ENCODE measurements around the gene RASGRF1. TPM values are rescaled to one million over a fixed set of nuclear protein-coding genes. Genes with fewer than 3 reads are reported as not detected.

RASGRF1 gene
- total and polyA plus RNA-seq, 7 donors = 0.14 to 1.2 (median 0.58) TPM; not detected in 1

- Histone ChIP-seq H3K9me3 (peaks cover 0 to 11% (median 2%) of the 10 kb centered on the region in 4 donors), H3K27ac (no peak overlapping the region), H3K36me3 (no peaks in the 10 kb centered on the region), H3K27me3 (no peaks in the 10 kb centered on the region), H3K4me3 (no peak overlapping the region), H3K4me1 (no peaks in the 10 kb centered on the region)
- intact Hi-C loops (cut with DNase I) = no loop called here
- DNase-seq = no peak
- 28 to 58% methylated on average over 2 of the region's 2 CpGs for WGBS, 2 donors
- TF ChIP-seq CTCF (IDR thresholded peaks at IDR 0.05) (no peak), EP300 (IDR thresholded peaks at IDR 0.05) (no peak), POLR2AphosphoS5 (IDR thresholded peaks at IDR 0.05) (no peak), POLR2A (IDR thresholded peaks at IDR 0.05) (no peak)
Observed at GRCh38 chr15:79042213-79042928, 48.2 kb downstream of the RASGRF1 start.

- no peak for DNase-seq
- Histone ChIP-seq H3K27ac (no peak overlapping the region), H3K4me1 (no peaks in the 10 kb centered on the region), H3K9me3 (peaks cover 0 to 11% (median 2%) of the 10 kb centered on the region in 4 donors), H3K4me3 (no peak overlapping the region), H3K27me3 (no peaks in the 10 kb centered on the region), H3K36me3 (no peaks in the 10 kb centered on the region)
- intact Hi-C loops (cut with DNase I) = no loop called here
- TF ChIP-seq EP300 (IDR thresholded peaks at IDR 0.05) (no peak), CTCF (IDR thresholded peaks at IDR 0.05) (no peak), POLR2AphosphoS5 (IDR thresholded peaks at IDR 0.05) (no peak), POLR2A (IDR thresholded peaks at IDR 0.05) (no peak)
- 69 to 74% methylated on average over 4 of the region's 4 CpGs for WGBS, 2 donors
Observed at GRCh38 chr15:79041601-79042168, 48.9 kb downstream of the RASGRF1 start.

- intact Hi-C loops (cut with DNase I) = no loop called here
Observed at GRCh38 chr15:79037848-79038247, 52.7 kb downstream of the RASGRF1 start.

GRCh38 chr15:79036323-79036722 is 54.3 kb downstream of the RASGRF1 start:
- Histone ChIP-seq H3K9me3 (no peaks in the 10 kb centered on the region), H3K4me1 (no peaks in the 10 kb centered on the region), H3K27me3 (no peaks in the 10 kb centered on the region), H3K36me3 (no peaks in the 10 kb centered on the region), H3K27ac (no peak overlapping the region), H3K4me3 (no peak overlapping the region)
- intact Hi-C loops (cut with DNase I) = no loop called here
- TF ChIP-seq POLR2AphosphoS5 (IDR thresholded peaks at IDR 0.05) (no peak), POLR2A (IDR thresholded peaks at IDR 0.05) (no peak), EP300 (IDR thresholded peaks at IDR 0.05) (no peak), CTCF (IDR thresholded peaks at IDR 0.05) (no peak)
- no peak for DNase-seq
- 70 to 73% methylated on average over 4 of the region's 4 CpGs for WGBS, 2 donors

More at GRCh38 chr15:79037848-79038247, 52.7 kb downstream of the RASGRF1 start:
- no peaks in the 10 kb centered on the region for H3K4me1 ChIP-seq
- peaks cover 0 to 6% (median 0%) of the 10 kb centered on the region in 4 donors for H3K9me3 ChIP-seq
- DNase-seq = no peak
- H3K27ac ChIP-seq = no peak overlapping the region
- no peaks in the 10 kb centered on the region for H3K27me3 ChIP-seq
- 89 to 93% methylated on average over 1 of the region's 1 CpG for WGBS, 2 donors
- TF ChIP-seq CTCF (IDR thresholded peaks at IDR 0.05) (no peak), POLR2AphosphoS5 (IDR thresholded peaks at IDR 0.05) (no peak), POLR2A (IDR thresholded peaks at IDR 0.05) (no peak), EP300 (IDR thresholded peaks at IDR 0.05) (no peak)
- no peak overlapping the region for H3K4me3 ChIP-seq
- no peaks in the 10 kb centered on the region for H3K36me3 ChIP-seq
